SK-N-DZ (cell line): ENCODE results near the gene NEK4. TPM values are rescaled to one million over a fixed set of nuclear protein-coding genes. Genes with fewer than 3 reads are reported as not detected.

ENCODE experiments used
- DNase-seq: peaks from one replicate; pipeline ENCODE4 v3.0.0-alpha.2; 2015; ENCODE audit warnings: low spot score
- polyA plus RNA-seq, 2 experiments: library from polyadenylated mRNA; depleted of rRNA; stranded (reverse); fragments of >200 nt; gene quantifications; 2 replicates each; pipeline ENCODE4 v1.2.3, GENCODE V29; 2014

NEK4 gene
- 13.9 and 17.3 TPM in 2 replicates for polyA plus RNA-seq (2014; cell fraction: cytosol; rRNA removed)
- polyA plus RNA-seq (2014; cell fraction: nucleus; rRNA removed): 10.0 and 20.0 TPM in 2 replicates

GRCh38 chr3:52770496-52771333 is at the start of gene NEK4:
Gene NEK4 (minus strand): TSS chr3:52770940. CDS start chr3:52770746, 194 bp downstream.
- DNase-seq: peak; percentile 88

DNA sequence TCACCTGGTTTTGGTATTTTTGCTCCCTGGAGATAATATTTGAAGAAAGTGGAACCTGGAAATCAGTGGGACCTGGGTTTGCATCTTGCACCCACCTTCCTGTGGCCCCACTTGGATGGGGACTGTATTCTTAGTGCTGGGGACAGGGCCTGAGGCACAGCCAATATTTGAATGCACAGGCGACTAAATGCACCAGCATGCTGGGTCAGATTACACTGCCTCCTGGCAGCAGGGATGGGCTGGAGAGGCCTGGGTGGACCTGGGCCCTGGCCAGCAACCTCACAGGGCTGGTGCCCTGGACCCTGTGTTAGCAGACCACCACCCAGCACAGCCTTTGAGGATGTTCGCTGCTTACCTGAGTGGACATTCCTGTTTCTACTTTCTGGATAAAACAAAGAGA is 49.2 kb upstream of the NEK4 start:
- DNase-seq: peak; percentile 18

DNA sequence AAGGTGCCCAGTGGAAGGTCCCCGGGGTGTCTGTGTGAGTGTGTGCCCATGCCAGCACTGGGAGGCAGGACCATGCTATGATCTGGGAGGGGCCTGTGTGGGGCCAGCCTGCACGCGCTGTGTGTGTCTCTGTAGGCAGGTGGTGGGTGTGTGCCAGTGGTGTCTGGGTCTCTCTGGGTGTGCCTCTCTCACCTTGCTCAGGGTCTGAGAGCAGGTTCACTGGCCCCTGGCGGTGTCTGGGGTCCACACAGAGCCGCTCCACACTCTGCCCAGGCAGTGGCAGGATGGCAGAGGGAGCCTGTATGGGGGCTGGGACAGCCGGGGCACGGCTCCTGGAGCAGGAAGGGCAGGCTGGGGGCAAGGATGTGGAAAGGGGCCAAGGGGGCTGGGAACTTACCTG is 47.1 kb upstream of the NEK4 start:
- no peak for DNase-seq

GRCh38 chr3:52817221-52817620 is 46.5 kb upstream of the NEK4 start:
- no peak for DNase-seq

DNA sequence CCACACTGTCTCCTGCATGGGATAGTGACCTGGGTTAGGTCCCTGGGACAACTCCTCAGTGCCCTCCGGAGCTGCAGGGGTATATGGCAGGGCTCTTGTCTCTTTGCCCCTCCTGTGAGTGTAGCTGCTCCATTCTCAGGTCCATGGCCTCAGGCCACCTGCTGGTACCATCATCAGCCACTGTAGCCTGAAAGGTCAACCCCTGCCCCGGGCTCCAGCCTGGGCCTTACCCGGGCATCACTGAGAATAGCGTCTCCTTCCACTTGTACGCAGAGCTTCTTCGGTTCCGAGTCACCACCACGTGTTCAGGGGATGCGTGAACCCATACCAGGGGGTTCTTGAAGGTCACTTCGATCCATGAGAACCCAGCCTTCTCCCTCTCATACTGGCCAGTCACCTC is 45.9 kb upstream of the NEK4 start:
- DNase-seq: no peak

GRCh38 chr3:52816199-52816598 is 45.5 kb upstream of the NEK4 start:
- no peak for DNase-seq

DNA sequence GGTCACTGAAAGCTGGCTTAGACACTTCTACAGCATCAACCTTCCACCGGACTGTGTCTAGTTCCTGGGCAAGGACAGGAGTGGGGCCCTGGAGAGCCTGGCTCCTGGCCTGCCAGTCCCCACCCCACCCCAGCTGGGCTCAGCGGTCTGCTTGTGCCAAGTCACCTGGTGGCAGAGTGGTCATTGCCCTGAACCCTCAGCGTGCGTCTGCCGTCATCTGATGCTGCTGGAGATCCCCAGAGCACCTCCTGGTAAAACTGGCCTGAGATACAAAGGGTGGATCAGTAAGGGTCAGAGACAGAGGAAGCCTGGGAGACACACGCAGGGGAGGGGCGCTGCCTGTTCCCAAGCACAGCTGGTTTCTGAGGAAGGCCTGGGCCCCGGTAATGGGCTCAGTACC is 43.1 kb upstream of the NEK4 start:
- DNase-seq: no peak

DNA sequence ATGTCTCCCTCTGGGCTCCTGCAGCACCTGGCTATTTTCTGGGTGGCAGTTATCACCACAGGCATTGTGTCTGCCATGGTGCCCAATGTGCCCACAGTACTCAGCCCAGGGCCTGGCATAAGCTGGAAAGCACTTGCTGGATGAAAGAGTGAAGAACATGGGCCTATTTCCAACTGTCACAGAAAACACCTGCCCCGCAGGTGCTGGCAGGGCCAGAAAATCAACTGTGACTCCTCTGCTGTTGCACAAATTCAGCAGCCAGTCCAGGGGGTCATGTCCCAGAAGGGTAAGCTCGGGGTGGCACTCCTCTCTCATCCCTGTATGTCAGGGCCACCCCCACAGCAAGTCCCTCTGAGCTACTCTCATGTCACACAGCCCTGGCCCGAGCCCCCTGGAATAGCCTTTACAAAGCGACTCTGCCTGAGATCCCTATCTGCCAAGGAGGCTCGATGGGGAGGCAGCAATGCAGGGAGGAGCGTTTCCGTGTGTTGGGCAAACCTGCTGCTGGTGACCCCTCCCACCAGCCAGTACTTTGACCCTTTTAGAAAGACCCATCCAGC is 40.8 kb upstream of the NEK4 start:
- no peak for DNase-seq

DNA sequence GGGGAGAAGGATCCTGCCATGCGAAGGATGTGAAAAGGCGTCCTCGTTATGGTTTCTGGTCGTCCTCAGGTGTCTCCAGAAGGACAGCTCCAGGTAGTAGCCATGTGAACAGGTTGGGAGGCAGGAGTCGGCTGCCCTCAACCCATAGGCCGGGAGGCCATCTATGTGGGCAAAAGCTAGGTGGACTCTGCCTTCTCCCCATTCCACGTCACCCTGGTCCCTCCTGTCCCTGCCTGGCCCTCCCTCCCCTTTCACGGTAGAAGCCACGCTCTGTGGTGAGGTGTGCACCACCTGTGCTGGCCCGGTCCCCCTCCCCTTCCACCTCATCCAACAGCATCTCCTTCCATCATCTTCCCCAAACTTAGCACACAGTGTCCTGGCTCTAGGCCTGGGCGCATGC is 40.2 kb upstream of the NEK4 start:
- no peak for DNase-seq

DNA sequence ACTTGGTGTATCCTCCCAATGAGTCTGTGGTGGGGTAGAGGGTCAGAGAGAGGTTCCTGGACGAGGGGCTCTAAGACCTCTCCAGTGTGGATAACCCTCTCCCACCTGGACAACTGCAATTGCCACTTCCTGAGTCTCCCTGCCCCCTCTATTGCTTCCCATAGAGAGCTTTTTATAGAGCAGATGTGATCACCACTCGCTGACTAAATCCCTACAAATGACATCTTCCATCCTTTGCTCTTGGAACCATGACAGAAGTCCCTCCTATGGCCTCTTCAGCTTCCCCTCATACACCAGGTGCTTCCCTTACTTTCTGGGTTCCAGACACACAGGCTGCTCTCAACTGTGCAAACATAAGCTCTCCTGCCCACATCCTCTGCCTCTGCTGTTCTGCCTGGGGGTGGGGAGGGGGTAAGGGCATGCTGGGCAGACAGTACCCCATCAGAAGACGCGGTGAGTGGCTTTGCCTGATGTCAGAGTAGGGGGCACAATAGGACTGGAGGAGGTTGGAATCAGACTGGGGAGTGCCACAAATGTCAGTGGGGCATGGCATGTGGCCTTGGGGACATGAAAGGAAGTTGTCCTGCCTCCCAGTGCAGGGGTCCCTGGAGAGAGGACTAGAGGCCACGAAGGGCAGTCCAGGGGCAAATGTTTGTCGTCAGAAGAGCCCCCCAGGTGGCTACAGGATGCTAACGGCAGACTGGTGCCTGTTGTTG is 39.1 kb upstream of the NEK4 start:
- DNase-seq: no peak

- no peak for DNase-seq
Observed at GRCh38 chr3:52809149-52809548, 38.4 kb upstream of the NEK4 start.

DNA sequence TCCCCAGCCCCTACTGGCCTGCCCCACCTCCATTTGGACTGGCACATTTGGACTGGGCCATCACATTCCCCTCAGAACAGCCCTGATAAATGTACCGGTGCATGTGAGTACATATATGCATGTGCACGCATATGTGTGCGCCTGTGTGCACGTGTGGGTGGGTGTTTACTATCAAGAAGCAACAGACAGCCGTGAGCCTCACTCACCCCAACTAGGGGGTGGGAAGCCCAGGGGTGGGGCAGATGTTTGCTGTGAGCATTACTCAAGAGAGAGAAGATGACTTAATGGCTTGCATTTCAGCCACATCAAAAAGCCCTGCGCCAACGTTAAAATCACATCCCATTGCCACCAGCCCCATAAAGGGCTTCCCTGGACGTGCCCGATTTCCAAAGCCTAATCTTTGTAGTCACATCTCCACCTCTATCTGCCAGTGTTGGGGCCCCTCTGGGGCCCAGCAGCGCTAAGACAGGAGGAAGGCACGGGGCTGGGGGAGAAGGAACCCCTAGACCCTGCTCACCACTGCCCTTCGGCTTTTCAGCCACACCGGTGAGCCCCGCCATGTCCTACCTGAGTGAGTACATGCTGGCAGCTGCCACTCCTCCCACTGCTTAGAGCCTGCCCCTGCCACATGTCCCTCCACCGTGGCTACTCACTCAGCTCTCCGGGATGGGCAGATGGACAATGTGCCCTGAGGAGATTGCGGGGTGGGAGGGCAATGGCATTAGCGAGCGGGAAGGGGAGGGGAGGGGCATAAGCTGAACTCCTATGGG is 34.7 kb upstream of the NEK4 start:
- no peak for DNase-seq

- DNase-seq: no peak
Observed at GRCh38 chr3:52801839-52802238, 31.1 kb upstream of the NEK4 start.

GRCh38 chr3:52800079-52800478 is 29.3 kb upstream of the NEK4 start:
- no peak for DNase-seq

DNA sequence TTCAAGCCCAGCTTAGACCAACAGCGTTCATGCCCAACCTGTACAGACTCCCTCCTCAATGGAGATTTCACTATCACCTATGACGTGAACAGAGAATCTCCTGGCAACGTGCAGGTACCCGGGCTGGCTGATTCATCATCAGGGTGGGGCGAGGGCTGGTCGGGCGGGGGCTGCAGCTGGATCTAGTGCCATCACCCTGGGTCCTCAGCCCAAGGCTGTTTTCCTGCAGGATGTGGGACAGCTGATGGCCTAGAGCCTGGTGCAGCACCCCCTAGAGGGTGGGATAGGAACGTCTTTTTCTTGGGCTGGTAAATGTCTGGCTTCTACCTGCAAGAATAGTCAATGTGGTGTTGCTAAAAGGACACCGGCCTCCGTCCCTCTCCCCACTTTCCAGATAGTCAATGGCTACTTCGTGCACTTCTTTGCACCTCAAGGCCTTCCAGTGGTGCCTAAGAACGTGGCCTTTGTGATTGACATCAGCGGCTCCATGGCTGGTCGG is 28.3 kb upstream of the NEK4 start:
- DNase-seq: no peak

DNA sequence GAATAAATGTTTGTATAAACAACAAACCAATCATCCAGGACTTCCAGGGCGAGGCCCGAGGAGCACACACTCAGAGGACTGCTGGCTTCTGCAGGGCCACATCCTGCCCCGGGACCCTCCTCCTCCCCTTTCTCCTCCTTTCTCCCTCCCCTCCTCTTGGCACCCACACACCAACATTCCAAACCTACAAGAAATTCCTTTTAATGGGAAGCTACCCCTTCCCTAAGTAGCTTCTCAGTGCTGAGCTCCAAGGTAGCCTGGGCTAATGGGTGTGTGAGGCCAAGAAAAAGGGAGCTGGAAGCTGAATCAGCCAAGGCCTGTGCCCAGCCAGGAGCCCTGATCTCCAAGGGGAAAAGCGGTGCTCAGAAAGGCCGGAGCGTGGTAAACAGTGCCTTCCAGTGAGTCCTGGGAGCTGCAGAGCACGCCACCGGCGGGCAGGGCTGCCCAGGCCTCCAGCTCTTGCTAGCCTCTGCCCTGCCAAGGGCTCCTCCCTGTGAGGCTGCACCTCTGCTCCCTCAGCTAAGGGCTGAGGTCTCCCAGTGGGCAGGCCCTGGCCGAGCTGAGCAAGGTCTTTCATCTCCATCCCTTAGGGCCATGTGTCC is 27.7 kb upstream of the NEK4 start:
- no peak for DNase-seq

GRCh38 chr3:52796411-52796810 is 25.7 kb upstream of the NEK4 start:
- no peak for DNase-seq

- DNase-seq: no peak
Observed at GRCh38 chr3:52795298-52795900, 24.7 kb upstream of the NEK4 start.

- no peak for DNase-seq
Observed at GRCh38 chr3:52794612-52795099, 23.9 kb upstream of the NEK4 start, which contains the start of gene ITIH3. Gene ITIH3 (plus strand): TSS chr3:52794796. CDS start chr3:52794804, 8 bp downstream.
